Astrocyte of the cerebellum (primary cell): Measurements from ENCODE around the gene PNKD.

ENCODE experiments used
- DNase-seq: peaks from one replicate; pipeline ENCODE4 v3.0.0-alpha.2; 2011; ENCODE audit warnings: low read depth
- H3K4me3 ChIP-seq: 2 replicates; pipeline ENCODE4 v1.5.1; 2011; ENCODE audit warnings: mild to moderate bottlenecking, low read depth, low read length, moderate library complexity
- in situ Hi-C: cut with HindIII; loops from 2 replicates; pipeline ENCODE4 v1.10.0; 2017; ENCODE audit warnings: low sequenced_read_pairs
- TF ChIP-seq, protein P1 (sequence below): IDR thresholded peaks from 2 replicates; pipeline ENCODE4 v1.5.1; 2012; ENCODE audit warnings: low read length, low read depth, moderate library complexity, mild to moderate bottlenecking; ENCODE audit errors: missing control alignments

Gene PNKD

DNA sequence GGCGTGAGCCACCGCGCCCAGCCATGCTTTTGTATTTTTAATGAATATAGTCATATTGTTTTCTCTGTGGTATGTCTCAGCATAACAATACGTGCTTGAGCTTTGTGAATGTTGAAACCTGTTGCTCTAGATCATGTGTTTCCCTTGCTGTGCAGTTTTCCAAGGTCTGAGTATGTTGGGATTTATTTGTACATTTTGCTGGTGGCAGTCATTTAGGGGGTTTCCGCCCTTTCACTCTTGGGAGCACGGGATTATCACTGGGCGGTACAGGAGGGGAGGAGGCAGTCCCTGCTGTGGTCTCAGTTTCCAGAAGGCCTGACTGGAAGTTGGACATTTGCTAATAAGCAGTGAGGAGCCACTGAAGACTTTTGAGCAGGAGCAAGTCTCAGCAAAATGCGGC lies 61.4 kb downstream of the PNKD start:
- H3K4me3 ChIP-seq, result no peak overlapping the region
- TF ChIP-seq, protein P1, sequence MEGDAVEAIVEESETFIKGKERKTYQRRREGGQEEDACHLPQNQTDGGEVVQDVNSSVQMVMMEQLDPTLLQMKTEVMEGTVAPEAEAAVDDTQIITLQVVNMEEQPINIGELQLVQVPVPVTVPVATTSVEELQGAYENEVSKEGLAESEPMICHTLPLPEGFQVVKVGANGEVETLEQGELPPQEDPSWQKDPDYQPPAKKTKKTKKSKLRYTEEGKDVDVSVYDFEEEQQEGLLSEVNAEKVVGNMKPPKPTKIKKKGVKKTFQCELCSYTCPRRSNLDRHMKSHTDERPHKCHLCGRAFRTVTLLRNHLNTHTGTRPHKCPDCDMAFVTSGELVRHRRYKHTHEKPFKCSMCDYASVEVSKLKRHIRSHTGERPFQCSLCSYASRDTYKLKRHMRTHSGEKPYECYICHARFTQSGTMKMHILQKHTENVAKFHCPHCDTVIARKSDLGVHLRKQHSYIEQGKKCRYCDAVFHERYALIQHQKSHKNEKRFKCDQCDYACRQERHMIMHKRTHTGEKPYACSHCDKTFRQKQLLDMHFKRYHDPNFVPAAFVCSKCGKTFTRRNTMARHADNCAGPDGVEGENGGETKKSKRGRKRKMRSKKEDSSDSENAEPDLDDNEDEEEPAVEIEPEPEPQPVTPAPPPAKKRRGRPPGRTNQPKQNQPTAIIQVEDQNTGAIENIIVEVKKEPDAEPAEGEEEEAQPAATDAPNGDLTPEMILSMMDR, result no peak
- in situ Hi-C loops, result no loop called here
- no peak for DNase-seq

DNA sequence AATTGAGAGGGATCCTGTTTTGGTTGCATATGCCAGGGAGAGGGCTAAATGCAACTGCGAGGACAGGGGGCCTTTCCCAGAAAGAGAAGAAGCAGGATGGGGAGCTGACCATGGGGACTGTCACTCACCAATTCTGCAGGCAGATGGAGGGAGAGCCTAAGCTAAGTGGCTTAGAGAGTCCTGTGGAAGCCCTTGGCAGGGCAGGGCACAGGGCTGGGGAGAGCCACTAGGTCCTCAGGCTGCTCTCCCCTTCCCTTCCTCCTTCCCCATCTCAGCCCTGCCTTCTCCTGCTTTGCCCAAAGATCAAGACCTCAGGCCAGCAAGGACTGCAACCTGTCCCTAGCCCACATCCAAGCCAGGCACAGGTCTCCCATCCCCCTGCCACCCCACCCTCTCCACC lies 62.0 kb downstream of the PNKD start:
- no peak overlapping the region for H3K4me3 ChIP-seq
- in situ Hi-C loops, result no loop called here
- no peak for DNase-seq
- TF ChIP-seq, protein P1, result no peak

DNA sequence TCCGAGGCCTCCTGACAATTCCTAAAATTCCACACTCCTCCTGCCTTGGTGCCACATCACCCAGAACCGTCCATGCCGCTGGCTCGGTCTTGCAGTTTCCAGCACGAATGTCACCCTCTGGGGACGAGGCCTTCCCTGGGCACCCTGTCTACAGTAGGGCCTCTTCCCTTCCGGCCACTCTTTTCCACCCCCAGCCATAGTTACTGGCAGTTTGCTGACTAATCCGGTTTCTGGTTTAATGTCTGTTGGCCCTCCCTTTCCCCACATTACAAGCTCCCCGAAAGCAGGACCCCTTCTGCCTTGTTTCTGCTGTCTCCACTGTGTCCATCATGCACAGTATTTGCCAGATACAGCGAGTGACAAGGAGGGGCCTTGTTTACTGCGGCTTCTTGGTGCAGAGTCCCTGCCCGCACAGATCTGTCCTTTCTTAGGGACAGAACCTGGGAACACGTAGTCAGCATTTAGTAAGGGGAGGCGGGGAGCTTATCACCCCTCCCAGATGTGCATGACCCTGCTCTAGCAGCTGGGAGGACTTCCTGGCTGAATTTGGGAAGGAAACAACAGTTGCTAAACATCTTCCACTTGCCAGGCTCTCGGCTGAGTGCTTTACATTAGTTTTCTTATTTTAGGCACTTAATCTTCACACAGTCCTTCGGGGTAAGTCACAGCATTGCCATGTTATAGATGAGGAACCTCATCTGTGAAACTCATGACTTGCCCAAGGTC lies 62.8 kb downstream of the PNKD start:
- TF ChIP-seq, protein P1, result no peak
- H3K4me3 ChIP-seq, result no peak overlapping the region
- no peak for DNase-seq
- in situ Hi-C loops, result no loop called here

DNA sequence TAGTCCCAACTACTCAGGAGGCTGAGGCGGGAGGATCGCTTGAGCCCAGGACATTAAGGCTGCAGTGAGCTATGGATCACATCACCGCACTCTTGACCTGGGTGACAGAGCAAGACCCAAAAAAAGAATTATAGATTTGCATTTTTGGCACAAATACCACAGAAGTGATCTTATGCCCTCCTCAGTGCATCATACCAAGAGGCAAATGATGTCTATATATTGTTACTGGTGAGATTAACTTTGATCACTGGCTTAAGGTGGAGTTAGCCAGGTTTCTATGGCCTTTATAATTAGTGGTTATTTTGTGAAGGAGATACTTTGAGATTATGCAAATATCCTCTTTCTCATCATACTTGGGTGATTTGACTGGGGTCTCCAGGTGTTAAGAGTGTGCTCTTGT lies 64.2 kb downstream of the PNKD start:
- in situ Hi-C loops, result no loop called here
- DNase-seq, result no peak
- no peak overlapping the region for H3K4me3 ChIP-seq
- TF ChIP-seq, protein P1, result no peak

DNA sequence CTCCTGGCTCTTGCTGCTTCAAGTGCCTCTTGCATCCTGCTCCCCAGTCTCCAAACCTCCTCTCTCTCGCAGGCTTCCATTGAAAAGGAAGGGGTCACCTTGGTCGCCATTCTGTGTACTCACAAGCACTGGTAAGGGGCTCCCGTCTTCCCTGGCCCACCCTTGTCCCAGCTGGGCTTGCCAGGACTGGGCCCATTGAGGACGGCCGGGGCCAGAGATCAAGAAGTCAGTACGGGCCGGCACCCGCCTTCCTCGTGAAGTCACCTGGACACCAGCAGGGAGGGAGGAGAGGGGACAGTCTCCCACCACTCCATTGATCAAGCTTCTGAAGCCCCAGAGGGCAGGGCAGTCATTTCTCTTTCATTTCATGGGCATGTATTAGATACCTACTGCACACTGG lies 70.3 kb downstream of the PNKD start:
- DNase-seq, result no peak
- TF ChIP-seq, protein P1, result no peak
- no peak overlapping the region for H3K4me3 ChIP-seq
- in situ Hi-C loops, result no loop called here

DNA sequence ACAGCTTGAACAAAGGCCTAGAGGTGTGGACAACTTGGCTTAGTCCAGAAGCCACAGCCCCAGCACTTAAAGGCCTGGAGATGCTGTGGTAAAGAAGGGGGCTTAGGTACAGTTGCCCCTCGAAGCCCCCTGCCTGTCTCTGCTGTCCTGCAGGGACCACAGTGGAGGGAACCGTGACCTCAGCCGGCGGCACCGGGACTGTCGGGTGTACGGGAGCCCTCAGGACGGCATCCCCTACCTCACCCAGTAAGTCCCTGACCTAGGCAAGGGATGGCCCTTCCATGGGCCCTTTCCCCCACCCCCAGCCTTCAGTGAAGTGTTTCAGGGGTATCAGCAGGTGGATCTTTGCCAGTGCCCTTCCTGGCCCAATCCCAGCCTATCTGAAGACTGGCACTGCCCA lies 71.1 kb downstream of the PNKD start:
- TF ChIP-seq, protein P1, result no peak
- H3K4me3 ChIP-seq, result no peak overlapping the region
- no peak for DNase-seq
- in situ Hi-C loops, result no loop called here
